Measurements from ENCODE around the gene PRR11.

DNA sequence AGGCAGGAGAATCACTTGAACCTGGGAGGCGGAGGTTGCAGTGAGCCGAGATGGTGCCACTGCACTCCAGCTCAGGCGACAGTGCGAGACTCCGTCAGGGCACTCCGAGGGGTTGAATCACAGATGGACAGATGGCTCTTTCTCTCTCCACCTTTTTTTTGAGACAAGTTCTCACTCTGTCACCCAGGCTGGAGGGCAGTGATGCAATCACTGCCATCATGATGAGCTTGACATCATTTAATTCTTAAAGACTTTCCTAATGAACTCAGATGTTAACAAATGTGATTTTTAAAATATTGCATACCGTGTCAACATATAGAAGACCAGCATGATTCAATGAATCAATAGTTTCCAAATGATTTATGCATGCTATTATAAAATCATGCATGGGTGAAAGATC lies 68.3 kb downstream of the PRR11 start:
- TF ChIP-seq GATA2 (IDR thresholded peaks at IDR 0.05; ENCODE audit: low read depth, low read length) (no peak), GATA3 (IDR thresholded peaks at IDR 0.05; ENCODE audit: low read depth, low read length) (no peak)
